OCI-LY7 (cell line): ENCODE measurements around the gene ZNF354B.

Experiments
- EZH2phosphoT487 ChIP-seq: fragments of 200-600 bp; sonication (generic); IDR thresholded peaks from 2 replicates; pipeline ENCODE4 v1.6.1; 2018; ENCODE audit warnings: low read depth, borderline replicate concordance, mild to moderate bottlenecking, mixed run types, antibody characterized with exemption, low read length, moderate library complexity, mixed read lengths
- TF ChIP-seq, protein P1 (sequence below): fragments of 200-600 bp; sonication (generic); conservative IDR thresholded peaks from 2 replicates; pipeline ENCODE4 v1.5.1; 2014; ENCODE audit warnings: mild to moderate bottlenecking, antibody characterized with exemption, low read length, moderate library complexity, mixed read lengths

DNA sequence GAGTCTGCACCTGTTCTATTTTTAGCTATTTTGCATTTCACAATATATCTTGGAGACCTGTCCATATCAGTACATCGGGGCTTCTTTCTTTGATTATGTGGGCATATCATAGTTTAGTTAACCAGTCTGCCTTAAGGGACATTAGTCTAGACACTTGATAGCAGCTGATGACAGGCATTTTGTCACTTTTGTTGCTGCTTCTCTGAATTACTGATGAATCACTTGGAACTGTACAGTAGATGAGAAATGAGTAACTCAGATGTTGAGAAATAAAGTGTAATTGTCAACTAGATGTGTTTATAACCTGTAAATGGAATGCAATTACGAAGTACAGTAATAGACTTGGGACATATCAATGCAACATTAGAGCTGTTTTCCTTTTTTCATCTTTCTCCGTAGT, 43.1 kb downstream of the ZNF354B start:
- TF ChIP-seq, protein P1, sequence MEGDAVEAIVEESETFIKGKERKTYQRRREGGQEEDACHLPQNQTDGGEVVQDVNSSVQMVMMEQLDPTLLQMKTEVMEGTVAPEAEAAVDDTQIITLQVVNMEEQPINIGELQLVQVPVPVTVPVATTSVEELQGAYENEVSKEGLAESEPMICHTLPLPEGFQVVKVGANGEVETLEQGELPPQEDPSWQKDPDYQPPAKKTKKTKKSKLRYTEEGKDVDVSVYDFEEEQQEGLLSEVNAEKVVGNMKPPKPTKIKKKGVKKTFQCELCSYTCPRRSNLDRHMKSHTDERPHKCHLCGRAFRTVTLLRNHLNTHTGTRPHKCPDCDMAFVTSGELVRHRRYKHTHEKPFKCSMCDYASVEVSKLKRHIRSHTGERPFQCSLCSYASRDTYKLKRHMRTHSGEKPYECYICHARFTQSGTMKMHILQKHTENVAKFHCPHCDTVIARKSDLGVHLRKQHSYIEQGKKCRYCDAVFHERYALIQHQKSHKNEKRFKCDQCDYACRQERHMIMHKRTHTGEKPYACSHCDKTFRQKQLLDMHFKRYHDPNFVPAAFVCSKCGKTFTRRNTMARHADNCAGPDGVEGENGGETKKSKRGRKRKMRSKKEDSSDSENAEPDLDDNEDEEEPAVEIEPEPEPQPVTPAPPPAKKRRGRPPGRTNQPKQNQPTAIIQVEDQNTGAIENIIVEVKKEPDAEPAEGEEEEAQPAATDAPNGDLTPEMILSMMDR, result no peak
- TF ChIP-seq EZH2phosphoT487, result no peak
